Inflammatory macrophage treated with lipopolysaccharide for 1 hour (primary cell): Measurements from ENCODE around the gene CCDC34.

ENCODE experiments used
- DNase-seq, 2 donors: peaks; one replicate each; pipeline ENCODE4 v3.0.0-alpha.2; 2020 to 2022

CCDC34 gene

GRCh38 chr11:27391331-27392015 is 28.5 kb upstream of the CCDC34 start:
- no peak for DNase-seq

DNA sequence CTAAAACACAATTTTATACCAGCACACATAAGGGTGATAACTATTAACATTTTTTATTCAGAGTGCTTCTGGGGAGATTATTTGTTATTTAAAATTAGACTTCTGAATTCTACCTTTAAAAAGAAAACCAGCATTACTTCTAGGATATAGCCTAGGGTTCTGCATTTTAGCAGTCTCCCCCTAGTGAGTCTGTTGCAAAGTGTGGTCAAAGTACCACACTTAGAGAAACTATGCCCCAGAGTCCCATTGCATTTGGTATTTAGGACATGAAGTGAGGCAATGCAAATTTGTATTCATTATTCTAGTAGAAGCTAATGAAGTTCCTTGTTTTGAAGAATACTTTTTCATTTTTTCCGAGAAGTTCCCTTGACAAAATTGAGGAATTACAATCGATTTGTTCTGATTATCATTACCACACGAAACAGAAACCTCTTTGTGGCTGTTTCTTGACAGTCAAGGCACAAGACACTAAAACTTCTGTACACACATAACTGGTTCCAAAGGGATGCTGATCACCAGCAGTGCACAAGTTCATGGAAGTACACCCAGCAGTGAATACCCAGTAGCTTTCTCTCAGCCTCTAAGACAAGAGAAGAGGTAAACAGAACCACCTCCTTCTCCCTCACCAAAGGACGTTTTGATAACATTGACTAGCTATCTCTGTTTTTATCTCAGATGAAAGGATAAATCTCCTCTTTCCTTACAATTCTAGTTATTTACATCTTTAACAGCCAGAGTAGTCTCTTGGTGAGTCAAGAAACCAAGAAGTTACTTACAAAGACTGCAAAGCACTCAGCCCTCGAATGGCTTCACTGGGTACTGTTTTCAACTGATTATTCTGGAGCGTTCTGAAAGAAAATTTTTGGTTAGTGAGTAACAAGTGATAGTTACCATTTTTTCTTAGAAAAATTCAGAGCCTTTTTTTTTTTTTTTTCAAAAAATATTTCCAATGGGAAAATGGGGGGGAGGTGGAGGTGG is 27.6 kb upstream of the CCDC34 start:
- DNase-seq: no peak

- DNase-seq: no peak
Measured at GRCh38 chr11:27388869-27389268, 25.9 kb upstream of the CCDC34 start.

DNA sequence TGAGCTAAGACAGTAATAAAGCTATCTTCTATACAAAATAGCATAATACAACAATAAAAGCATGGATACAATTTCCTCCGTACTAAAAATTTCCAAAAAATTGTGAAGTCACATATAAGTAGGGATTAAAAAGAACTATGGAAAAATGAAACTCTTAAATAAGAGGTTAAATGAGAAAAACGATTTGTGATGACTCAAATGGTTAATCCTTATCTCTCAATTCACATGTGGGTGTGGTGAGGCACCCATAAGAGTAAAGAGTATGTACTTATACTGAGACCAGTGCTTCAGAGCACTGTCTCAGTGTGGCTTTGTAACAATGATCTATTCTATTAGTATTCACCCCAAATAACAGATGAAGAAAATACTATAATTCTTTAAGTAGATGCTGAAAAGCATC is 25.0 kb upstream of the CCDC34 start:
- DNase-seq: no peak

DNA sequence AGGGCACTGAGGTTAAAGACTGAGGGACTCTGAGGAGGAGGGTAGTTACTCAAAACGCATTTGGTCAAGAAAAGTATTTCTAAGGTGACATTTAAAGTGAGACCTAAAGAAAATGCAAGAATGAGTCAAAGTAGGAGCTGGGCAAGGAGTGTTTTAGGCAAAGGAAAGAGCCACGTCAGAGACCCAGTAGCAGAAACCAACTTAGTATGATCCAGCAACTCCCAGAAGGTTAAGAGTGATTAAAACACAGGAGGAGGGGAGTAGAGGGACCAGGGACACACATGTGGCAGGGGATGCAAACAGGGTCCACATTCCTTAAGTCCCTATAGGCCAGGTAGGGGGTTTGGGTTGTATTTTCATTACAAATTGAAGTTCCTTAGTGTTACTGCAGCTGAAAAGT is 24.3 kb upstream of the CCDC34 start:
- no peak for DNase-seq

DNA sequence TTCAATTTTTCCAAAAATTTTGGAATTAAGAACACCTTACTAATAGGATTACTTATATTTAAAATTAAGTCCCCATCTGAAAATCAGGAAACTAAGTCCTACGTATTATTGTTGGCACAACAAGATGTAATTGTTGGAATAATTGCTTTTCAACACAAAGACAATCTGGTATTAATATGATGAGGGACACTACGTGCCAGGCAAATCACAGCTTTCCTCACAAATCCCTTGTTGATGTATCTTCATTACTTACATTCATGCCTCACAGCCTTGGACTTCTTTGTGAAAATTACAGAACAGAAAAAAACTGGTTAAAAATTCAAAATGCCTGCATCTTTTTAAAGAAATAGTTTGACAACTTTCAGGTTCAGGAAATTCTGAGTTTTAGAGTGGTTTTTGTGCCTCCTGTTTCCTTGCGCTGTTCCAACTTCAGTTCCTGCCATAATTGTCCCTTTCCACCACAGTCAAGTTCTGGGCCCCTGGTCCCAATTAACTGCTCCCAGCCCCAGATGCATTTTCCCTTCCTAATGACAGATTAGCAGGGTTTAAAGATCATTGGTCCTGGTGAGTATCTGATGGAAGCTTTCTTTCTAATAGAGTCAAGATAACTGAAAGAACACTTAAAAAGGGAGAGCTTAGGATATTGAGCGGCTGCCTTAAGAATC is 23.3 kb upstream of the CCDC34 start:
- DNase-seq: no peak

- no peak for DNase-seq
Measured at GRCh38 chr11:27385245-27385644, 22.2 kb upstream of the CCDC34 start.

GRCh38 chr11:27384227-27384626 is 21.2 kb upstream of the CCDC34 start:
- DNase-seq: no peak

DNA sequence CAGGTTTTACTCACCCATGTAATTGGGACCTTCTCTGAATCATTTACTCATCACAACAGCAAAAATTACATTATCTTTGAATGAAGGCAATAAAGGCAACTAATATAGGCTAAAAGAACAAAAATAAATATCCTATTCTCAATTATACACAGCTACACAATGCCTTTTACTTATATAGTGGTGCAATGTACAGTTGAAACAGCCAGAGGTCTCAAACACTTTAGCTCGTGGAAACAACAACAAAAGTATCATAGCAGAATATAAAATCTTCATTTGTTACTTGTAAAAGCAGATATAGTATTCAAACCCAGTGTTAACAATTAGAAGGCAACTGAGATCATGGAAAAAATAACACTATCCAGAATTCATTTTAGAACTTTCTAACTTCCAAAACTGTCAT is 20.6 kb upstream of the CCDC34 start:
- no peak for DNase-seq

- DNase-seq: no peak
Measured at GRCh38 chr11:27381238-27381666, 18.2 kb upstream of the CCDC34 start.

- no peak for DNase-seq
Measured at GRCh38 chr11:27380771-27381170, 17.8 kb upstream of the CCDC34 start.

- no peak for DNase-seq
Measured at GRCh38 chr11:27379449-27379848, 16.4 kb upstream of the CCDC34 start.

DNA sequence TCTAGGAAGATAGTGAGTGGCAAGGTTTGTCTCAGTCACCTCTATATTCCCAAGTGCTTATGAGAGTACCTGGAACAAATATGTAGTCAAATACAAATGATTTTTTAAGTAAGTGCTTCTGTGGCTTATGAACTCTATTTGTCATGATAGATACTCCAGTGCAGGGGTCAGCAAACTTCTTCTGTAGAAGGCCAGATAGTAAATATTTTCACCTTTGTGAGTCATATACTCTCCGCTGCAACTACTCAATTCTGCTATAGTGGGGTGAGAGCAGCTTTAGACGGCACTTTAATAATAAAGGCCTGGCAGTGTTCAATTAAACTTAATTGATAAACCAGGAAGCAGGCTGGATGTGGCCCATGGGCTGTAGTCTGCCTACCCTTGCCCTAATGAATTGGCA is 12.4 kb upstream of the CCDC34 start:
- DNase-seq: no peak

DNA sequence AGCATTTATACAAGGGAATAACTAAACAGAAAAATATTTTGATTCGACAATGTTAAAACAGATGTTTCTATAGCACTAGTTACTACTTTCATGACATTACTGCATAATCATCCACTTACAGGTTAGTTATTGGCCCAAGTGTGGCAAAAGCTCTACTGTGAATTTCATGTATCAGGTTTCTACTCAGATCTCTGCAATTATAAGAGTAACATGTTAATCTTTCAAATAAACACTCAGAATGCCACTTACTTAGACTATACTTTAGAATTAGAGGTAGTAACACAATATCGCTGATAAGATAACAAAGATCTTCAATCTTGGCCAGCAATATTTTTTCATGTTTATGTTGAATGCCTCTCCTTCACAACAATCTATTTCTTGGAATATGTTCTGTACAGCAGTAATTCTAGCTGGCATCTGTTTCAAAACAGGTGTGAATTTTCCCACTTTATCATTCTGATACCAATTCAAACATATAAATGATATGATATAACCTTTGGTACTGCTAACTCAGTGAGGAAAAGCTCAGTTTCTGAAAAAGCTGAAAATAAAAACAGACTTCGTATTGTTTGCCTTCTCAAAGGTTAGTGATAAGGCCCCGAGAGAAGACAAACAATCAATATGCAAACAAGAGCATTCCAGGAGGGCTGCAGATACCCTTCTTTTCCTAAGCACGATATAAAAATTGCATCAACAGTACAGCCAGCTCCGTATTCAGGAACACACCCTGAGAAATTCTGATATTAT is 11.0 kb upstream of the CCDC34 start:
- DNase-seq: no peak

- DNase-seq: no peak
Measured at GRCh38 chr11:27373392-27373791, 10.4 kb upstream of the CCDC34 start.

DNA sequence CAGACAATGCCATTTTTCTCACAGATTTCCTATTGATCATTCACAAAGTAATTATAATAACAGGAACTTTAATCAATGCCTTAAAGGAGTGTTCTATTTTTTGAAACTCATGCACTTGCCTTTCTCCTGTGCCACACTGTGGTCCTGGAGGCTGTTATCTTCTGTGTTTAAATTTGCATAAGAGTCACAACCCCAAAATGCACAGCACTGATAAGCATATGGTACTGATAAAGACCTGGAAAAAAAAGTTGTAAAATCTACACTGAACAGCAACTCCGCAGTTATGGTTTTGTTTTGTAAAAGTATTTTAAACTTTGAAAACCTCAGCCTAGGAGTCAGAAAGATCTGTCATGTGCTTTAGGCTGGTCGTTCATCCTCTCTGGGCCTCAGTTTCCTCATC is 9.1 kb upstream of the CCDC34 start:
- no peak for DNase-seq

DNA sequence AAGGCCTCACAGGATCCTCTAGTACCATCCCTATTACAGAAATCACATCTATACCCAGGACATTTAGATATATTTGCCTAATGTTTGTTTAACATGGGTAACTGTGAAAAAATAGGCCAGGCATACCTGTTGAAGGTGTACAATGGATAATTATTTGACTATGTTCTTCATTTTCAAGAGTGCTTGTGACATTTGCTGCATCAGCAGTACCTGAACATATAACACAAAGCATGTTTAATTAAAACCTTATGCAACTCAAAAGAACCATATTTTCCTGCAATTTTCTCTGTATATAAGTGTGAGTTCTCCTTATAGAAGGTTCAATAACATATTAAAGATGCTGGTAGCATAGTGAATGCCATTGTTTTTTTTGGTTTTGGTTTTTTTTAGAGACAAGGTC is 8.5 kb upstream of the CCDC34 start:
- DNase-seq: no peak

- DNase-seq: no peak
Measured at GRCh38 chr11:27370374-27370773, 7.4 kb upstream of the CCDC34 start.

GRCh38 chr11:27367881-27368280 is 4.9 kb upstream of the CCDC34 start:
- no peak for DNase-seq

DNA sequence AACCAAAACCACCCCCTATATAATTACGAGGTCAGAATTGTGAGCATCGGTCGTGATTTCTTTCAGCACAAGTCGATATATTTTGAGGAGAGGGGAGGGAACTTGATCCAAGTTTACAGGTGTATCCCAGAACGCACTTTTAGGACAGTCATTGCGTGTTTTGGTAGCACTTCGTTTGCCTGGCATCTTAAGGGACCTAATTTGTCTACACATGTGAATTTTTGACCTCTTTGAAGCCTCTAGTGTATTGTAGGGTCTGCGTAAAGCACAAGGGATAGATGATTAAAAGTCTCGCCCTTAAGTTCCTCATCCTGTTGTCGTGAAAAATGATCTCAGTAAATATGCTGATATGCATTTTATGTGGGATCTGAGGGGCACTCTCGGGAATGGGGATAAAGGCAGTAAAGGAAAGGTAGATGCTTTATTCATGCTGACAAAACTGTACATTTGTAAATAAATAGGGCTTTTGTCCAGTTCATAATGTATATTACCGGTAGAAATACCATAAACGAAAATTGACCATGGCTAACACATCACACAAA is 632 bp upstream of the CCDC34 start:
- no peak for DNase-seq

DNA sequence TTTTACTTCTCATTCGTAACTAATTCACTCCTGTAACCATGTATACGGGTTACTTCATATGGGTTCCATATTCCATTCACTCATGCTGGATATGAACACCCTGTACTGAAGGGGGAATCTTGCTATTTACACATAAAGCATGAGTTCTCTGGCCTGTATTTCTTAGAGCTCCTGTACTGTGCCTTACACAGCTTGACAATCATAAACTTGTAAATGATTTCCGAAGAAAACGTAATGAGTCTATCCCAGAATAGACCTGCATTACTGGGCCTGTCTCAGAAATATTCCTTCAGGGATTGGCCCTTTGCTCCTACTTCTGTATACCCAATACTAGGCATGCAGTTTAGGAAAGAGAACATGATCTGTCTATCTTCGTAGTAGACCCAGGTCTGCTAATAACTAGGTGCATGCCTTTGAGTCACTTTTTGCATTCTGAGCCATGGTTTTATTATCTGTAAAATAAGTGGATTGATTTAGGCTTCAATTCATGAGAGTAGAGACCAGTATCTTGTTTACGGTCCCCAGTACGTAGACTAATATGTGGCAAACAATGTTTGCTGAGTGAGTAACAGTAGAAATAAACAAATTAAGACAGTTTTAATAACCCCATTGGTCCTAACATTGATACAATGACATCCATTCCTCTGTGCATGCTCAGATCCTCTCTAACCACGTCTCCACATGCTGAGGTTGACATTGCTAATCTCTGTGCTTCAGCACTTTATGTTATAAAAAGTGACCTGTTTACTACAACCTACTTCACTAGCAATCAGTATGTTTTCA is 1.2 kb downstream of the CCDC34 start:
- DNase-seq: no peak

- DNase-seq: peak; percentile 48 to 55
Measured at GRCh38 chr11:27358296-27358695, 4.7 kb downstream of the CCDC34 start.
